Ishikawa (cell line): ENCODE measurements around the gene GPR137B.

Experiments
- CEBPB ChIP-seq: IDR thresholded peaks from 2 replicates; pipeline ENCODE4 v1.6.1; 2012
- CREB1 ChIP-seq: IDR thresholded peaks from 2 replicates; pipeline ENCODE4 v1.6.1; 2012; ENCODE audit warnings: low read depth
- EGR1 ChIP-seq: IDR thresholded peaks from 2 replicates; pipeline ENCODE4 v1.6.1; 2012
- EP300 ChIP-seq: IDR thresholded peaks from 2 replicates; pipeline ENCODE4 v1.6.1; 2012; ENCODE audit warnings: borderline replicate concordance
- FOXM1 ChIP-seq: IDR thresholded peaks from 2 replicates; pipeline ENCODE4 v1.6.1; 2012; ENCODE audit warnings: low read depth, borderline replicate concordance
- MAX ChIP-seq: IDR thresholded peaks from 2 replicates; pipeline ENCODE4 v1.6.1; 2012
- NFIC ChIP-seq: IDR thresholded peaks from 2 replicates; pipeline ENCODE4 v1.6.1; 2012
- RAD21 ChIP-seq: IDR thresholded peaks from 2 replicates; pipeline ENCODE4 v1.6.1; 2012; ENCODE audit warnings: low read depth
- REST ChIP-seq: IDR thresholded peaks from 2 replicates; pipeline ENCODE4 v1.6.1; 2012; ENCODE audit warnings: low read depth, mild to moderate bottlenecking
- TAF1 ChIP-seq: IDR thresholded peaks from 2 replicates; pipeline ENCODE4 v1.6.1; 2012; ENCODE audit warnings: low read depth, mild to moderate bottlenecking
- TCF12 ChIP-seq: IDR thresholded peaks from 2 replicates; pipeline ENCODE4 v1.6.1; 2012; ENCODE audit warnings: low read depth
- TEAD4 ChIP-seq: IDR thresholded peaks from 2 replicates; pipeline ENCODE4 v1.6.1; 2012
- USF1 ChIP-seq: IDR thresholded peaks from 2 replicates; pipeline ENCODE4 v1.6.1; 2012
- YY1 ChIP-seq: IDR thresholded peaks from 2 replicates; pipeline ENCODE4 v1.6.1; 2012; ENCODE audit warnings: low read depth
- ZBTB7A ChIP-seq: IDR thresholded peaks from 2 replicates; pipeline ENCODE4 v1.6.1; 2012; ENCODE audit warnings: low read depth

Gene GPR137B

GRCh38 chr1:236150986-236151385, 8.6 kb downstream of the GPR137B start:
- TF ChIP-seq FOXM1 = no peak
- no peak for TF ChIP-seq NFIC
- no peak for TF ChIP-seq CEBPB
- TF ChIP-seq EP300 = no peak
- TF ChIP-seq YY1 = no peak
- TF ChIP-seq USF1 = no peak
- TF ChIP-seq EGR1 = no peak
- TF ChIP-seq MAX = no peak
- TF ChIP-seq TCF12 = no peak

- no peak for TF ChIP-seq FOXM1
- TF ChIP-seq TEAD4 = no peak
- TF ChIP-seq ZBTB7A = no peak
- TF ChIP-seq NFIC = no peak
- TF ChIP-seq MAX = no peak
- TF ChIP-seq CEBPB = no peak
- TF ChIP-seq RAD21 = no peak
- TF ChIP-seq TCF12 = no peak
- TF ChIP-seq CREB1 = no peak
- no peak for TF ChIP-seq EP300
- TF ChIP-seq EGR1 = no peak
- TF ChIP-seq TAF1 = no peak
- no peak for TF ChIP-seq YY1
- TF ChIP-seq REST = no peak
- no peak for TF ChIP-seq USF1
These were observed 9.5 kb downstream of the GPR137B start for GRCh38 chr1:236151739-236152424.

GRCh38 chr1:236154126-236154525, 11.8 kb downstream of the GPR137B start:
- TF ChIP-seq YY1 = no peak
- TF ChIP-seq TCF12 = no peak
- TF ChIP-seq MAX = no peak
- no peak for TF ChIP-seq TEAD4
- no peak for TF ChIP-seq RAD21
- no peak for TF ChIP-seq TAF1
- no peak for TF ChIP-seq CEBPB

GRCh38 chr1:236154671-236155398, 12.5 kb downstream of the GPR137B start:
- TF ChIP-seq ZBTB7A = no peak
- TF ChIP-seq EGR1 = no peak
- no peak for TF ChIP-seq REST
- TF ChIP-seq TAF1 = no peak
- no peak for TF ChIP-seq RAD21
- TF ChIP-seq NFIC = no peak
- TF ChIP-seq FOXM1 = no peak
- TF ChIP-seq TCF12 = no peak
- TF ChIP-seq EP300 = no peak
- TF ChIP-seq MAX = no peak
- no peak for TF ChIP-seq YY1
- no peak for TF ChIP-seq CEBPB
- no peak for TF ChIP-seq CREB1
- no peak for TF ChIP-seq TEAD4
- TF ChIP-seq USF1 = no peak

- TF ChIP-seq NFIC (no peak), USF1 (no peak), ZBTB7A (no peak), TAF1 (no peak), EGR1 (no peak), REST (no peak), CEBPB (no peak), TEAD4 (no peak), EP300 (no peak), MAX (no peak), YY1 (no peak), CREB1 (no peak), FOXM1 (no peak), RAD21 (no peak), TCF12 (no peak)
These were observed 13.0 kb downstream of the GPR137B start for GRCh38 chr1:236155399-236155767.
